Measurements from ENCODE around the gene PLEKHM3. TPM values are rescaled to one million over a fixed set of nuclear protein-coding genes. Genes with fewer than 3 reads are reported as not detected.

The PLEKHM3 gene
- total and polyA plus RNA-seq, 2 of the 13 experiments (the other 11 are each of a cell fraction or from before 2014, with no cell fraction given): 4.5 to 4.7 TPM

DNA sequence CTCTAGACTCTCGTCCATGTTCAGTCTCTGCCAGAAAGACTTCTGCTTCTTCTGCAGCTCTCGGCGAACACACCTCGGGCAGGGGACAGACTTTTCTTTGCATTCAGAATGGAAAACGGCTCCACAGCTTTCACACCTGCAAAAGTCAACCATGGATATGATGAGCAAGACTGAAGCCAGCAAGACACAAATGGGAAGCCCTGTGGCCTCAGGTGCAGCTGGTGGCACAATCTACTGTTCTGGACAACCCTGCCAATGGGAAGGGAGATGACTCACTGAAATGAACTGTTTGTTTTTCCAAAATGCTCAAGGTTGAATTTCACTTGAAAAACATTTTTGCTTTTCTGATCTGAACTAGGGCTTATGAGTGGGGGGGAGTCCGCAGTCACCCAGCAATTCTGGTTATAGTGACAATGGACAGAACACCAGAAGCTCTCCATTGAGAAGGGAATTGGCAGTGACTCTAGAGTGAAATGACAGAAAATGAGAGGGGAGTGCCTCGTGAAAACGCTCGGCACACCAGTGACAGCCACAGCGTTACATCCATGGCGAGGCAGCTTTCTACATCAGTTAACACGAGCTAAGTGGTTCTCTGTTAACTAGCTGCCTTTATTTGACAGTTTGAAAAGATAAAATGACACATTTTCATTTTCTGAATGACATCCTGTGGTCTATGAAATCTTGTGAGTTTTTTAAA is 196.8 kb downstream of the PLEKHM3 start (continued):
- TF ChIP-seq REST (IDR thresholded peaks at IDR 0.05; ENCODE audit: borderline replicate concordance in 1 of 2, low read depth in 1 of 2, low read length in 2 of 2): peak in 1 of 2 experiments; percentile 7; a peak in 1 of 4 replicates
- peak; percentile 97 for TF ChIP-seq FOSL1 (CRISPR knock-in tag; IDR thresholded peaks at IDR 0.05; ENCODE audit: borderline replicate concordance)
- TF ChIP-seq FOXO4 (CRISPR knock-in tag; conservative IDR thresholded peaks at IDR 0.05): no peak
- TF ChIP-seq, protein P1, sequence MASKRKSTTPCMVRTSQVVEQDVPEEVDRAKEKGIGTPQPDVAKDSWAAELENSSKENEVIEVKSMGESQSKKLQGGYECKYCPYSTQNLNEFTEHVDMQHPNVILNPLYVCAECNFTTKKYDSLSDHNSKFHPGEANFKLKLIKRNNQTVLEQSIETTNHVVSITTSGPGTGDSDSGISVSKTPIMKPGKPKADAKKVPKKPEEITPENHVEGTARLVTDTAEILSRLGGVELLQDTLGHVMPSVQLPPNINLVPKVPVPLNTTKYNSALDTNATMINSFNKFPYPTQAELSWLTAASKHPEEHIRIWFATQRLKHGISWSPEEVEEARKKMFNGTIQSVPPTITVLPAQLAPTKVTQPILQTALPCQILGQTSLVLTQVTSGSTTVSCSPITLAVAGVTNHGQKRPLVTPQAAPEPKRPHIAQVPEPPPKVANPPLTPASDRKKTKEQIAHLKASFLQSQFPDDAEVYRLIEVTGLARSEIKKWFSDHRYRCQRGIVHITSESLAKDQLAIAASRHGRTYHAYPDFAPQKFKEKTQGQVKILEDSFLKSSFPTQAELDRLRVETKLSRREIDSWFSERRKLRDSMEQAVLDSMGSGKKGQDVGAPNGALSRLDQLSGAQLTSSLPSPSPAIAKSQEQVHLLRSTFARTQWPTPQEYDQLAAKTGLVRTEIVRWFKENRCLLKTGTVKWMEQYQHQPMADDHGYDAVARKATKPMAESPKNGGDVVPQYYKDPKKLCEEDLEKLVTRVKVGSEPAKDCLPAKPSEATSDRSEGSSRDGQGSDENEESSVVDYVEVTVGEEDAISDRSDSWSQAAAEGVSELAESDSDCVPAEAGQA (IDR thresholded peaks at IDR 0.05; ENCODE audit: low read depth): peak; percentile 53; the same call in 1 of the 2 replicates
- TF ChIP-seq, protein P1 (CRISPR knock-in tag; IDR thresholded peaks at IDR 0.05; ENCODE audit: borderline replicate concordance): peak; percentile 43; the same call in 1 of the 2 replicates
- peak; percentile 83 for TF ChIP-seq RARA (CRISPR knock-in tag; IDR thresholded peaks at IDR 0.05)
- peak; percentile 34 for TF ChIP-seq YY1 (IDR thresholded peaks at IDR 0.05; ENCODE audit: insufficient read depth, insufficient replicate concordance, low read depth, low read length)
- TF ChIP-seq, protein P2, sequence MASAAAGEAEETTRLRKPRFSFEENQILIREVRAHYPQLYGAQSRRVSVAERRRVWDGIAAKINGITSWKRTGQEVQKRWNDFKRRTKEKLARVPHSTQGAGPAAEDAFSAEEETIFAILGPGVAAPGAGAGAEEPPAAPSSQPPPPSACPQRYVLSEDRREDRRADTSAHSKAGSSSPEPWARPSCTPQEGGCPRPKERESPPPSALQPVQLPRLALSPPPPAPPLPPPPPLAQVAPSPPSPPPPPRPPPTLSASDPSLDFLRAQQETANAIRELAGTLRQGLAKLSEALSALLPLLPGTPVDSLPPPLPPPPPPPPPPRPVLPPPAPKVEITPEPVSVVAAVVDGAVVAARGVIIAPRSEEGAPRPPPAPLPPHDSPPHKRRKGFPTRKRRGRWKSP (CRISPR knock-in tag; IDR thresholded peaks at IDR 0.05): no peak; the same call in 1 of the 2 replicates
- 0 out of 2 replicates have a peak, but pooled peaks have one; percentile 43 for TF ChIP-seq KLF9 (CRISPR knock-in tag; IDR thresholded peaks at IDR 0.05; ENCODE audit: low read depth)
- no peak for TF ChIP-seq IKZF1 (IDR thresholded peaks at IDR 0.05)
- TF ChIP-seq ZC3H13 (CRISPR knock-in tag; IDR thresholded peaks at IDR 0.05): peak; percentile 52; the same call in 1 of the 2 replicates

Data from HepG2 (cell line).